Esophagus mucosa (tissue), 1 donor: ENCODE data around the gene TCF12. TPM values are rescaled to one million over a fixed set of nuclear protein-coding genes. Genes with fewer than 3 reads are reported as not detected.
"Not testable (repeated sequence)": the region's sequence is repeated elsewhere in the genome, so short reads cannot be mapped to it uniquely, and the experiment has no call there.

ENCODE experiments used
- ATAC-seq: fragments of 200-7000 bp; cut with Tn5 transposase; one replicate; pipeline ENCODE4 v1.9.1; 2020
- total RNA-seq: library from RNA; stranded (reverse); gene quantifications from one replicate; pipeline ENCODE4 v1.2.4, GENCODE V29; 2023
- donor health status: DM: yes; HTN: yes; CAD: no.

Gene TCF12
- total RNA-seq, 1 donor from 2014 or later = 47.9 TPM

DNA sequence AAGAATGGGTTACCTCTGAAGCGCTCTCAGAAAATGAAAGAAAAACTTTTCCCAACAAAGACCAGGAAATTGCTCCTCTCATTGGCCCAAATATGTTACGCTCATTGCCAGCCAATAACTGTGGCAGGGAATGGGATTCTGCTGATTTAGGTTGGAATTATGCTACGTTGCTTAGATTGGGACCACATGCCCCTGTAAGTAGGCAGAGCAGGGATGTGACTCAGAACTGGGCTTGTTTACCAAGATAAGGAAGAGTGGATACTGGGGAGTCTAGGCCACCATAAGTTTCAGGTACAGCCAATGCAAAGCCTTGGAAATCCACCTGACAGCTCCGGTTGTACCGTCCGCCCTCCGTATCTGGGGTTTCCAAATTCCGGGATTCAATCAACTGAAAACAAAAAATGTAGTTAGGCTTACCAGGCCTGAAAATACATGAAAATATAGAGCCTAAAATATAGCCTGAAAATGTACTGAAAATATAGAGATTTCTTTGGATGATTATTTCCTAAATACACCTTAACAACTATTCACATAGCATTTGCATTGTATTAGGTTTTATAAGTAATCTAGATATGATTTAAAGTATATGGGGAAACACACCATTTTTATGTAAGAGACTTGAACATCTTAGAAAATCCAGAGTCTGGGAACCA is 1.5 kb upstream of the TCF12 start:
- no peak for ATAC-seq

DNA sequence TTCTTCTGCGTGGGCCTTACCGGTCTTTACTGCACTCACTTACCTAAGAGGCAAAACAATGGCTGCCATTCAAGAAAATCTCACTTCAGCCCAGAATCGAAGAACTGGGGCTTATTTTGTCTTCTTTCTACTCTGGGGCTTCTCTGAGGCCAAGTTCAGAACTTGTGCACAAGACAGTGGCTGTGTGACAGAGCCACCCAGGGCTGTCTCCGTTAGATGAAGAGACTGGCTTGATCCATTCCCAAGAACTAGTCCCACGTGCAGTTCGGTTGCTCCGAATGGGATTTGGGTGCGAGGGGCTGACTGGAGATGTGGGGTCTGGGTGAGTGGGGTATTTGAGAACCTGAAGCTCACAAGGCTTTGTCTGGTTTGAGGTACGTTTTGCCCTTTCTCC is 795 bp upstream of the TCF12 start:
- ATAC-seq = no peak

DNA sequence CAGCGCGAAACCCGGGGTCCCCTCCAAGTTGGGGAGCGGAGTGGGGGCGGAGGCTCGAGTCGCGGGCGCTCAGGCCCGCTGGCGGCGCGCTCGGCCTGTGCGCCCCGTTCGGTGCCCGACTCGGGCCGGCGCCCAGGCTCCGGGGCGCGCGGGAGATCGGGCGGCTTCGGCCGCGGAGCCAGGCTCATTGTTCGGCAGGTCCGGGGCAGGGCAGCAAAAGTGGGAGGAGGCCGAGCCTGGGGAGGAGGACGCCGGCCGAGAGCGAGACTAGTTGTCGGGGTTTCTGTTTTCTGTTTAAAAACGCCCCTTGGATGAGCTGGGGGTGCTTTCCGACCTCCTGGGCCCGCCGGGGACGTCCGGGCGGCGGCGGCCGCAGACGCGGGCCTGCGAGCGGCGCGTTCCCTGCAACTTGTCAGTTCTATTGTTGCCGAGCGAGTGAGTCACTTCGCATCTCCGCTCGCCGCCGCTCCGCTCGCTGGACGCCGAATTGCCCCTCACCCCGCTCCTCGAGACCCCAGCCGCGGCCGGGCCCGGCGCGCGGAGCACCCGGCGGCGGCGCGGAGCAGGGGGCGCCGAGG is 676 bp downstream of the TCF12 start:
- ATAC-seq = peak; percentile 54

DNA sequence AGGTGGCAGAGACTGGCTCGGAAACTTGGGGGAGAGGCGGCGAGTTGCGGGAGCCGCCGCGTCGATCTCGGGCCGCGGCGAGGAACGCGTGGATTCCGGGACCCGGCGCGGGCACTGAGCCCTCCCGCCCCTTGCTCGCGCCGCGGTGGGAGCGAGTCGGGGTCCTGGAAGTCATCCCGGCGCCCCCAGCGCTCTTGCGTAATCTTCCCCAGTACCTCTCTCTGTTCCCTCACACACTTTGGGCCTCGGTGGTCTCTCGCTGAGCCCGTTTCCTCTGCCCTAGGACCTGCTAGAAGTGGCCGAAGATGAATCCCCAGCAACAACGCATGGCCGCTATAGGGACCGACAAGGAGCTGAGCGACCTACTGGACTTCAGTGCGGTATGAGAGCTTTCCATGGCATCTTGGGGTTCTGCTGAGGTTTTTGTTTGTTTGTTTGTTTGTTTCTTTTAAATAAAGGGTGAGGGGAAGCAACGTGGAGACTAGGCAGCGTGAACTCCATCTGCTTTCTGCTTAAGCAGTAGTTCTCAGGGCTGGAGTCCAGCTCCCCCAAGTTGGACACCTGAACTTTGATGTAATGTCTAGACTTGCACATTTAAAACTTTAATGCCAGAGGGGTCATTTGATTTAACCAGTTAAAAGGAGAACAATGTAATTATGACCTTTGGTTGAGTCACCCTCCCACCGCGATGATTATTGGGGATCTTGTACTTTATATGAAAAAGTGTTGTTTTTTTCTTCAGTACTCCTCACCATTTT is 1.3 kb downstream of the TCF12 start:
- ATAC-seq = no peak

- no peak for ATAC-seq
Observed at GRCh38 chr15:56920367-56920627, 1.9 kb downstream of the TCF12 start.

DNA sequence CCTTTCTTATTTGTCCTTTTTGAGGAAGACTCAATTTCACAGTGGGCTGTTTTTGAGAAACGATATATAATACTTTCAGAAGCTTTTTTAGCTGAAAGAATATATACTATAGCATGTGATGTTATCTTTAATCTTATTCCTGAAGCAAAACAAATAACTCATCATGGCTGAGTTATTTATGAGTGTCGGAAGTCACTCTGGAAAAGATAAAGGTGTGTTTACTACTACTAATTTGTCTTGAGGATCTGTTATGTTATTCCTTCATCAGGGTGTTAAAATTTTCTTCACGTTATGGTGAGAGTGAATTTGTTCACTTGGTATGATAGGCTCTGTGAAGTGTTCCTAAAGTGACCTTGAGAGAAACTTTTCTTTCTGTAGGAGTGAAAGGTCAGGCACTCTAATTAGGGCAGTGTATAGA is 4.7 kb downstream of the TCF12 start:
- ATAC-seq = no peak

GRCh38 chr15:56927816-56928215 is 9.4 kb downstream of the TCF12 start:
- no peak for ATAC-seq

- no peak for ATAC-seq
Observed at GRCh38 chr15:56929399-56929798, 11.0 kb downstream of the TCF12 start.

DNA sequence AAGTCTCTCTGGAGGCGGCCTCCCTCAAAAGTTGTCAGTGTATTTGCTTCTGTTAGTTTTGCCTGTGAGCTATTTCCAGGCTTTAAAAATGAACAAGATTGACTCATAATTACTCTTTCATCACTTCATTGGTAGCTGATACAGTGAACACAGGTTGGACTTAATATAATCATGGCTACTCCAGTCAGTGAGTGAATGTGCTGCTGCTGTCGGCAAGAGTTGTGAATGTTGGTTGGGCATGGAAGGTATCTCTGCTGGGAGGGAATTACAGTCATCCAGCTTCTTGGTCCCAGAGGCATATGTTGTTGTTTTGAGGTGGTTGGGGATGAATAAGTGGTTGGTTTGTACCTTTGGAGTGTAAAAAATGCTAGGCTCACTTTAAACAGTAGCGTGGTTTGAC is 11.5 kb downstream of the TCF12 start:
- ATAC-seq = no peak

GRCh38 chr15:56930669-56931313 is 12.3 kb downstream of the TCF12 start:
- ATAC-seq = no peak

DNA sequence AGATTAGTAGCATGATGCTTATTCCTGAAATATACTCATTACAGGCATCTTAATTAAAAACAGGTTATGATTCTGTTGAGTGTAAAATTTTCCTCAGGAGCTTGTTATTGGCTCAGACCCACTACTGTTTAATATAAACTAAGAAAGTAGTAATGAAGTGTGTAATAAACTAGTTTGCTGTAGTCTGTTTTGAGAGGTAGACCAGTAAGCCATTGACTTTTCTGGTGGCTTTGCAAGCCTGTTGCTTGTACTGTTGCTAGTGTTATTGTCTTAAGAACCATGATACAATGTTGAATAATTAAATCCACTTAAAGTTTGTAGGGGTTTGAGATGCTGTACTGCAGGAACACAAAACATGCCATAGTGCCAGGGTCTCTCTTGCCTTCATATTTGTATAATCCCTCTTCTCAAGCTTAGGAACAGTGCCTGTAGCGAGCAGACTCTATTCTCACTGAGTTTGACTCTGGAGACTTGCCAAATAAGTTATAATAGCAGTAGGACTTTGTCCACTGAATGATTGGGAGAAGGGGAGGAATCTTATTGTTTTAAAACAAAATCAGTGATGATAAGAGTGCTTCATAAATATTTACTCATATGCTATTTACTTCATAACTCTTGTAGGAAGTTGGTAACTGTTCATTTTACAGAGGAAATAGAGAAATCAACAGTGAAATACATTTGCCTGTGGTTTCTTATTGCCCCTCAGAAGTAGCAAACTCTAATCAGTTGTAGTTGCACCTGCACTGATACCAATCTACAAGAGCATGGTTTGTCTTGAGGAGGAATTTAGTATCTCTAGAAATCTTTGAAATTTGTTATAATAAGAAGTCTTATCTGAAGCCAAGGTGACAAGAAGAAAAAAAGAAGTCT is 13.4 kb downstream of the TCF12 start:
- ATAC-seq = no peak

- not testable (repeated sequence) for ATAC-seq
Observed at GRCh38 chr15:56932509-56932868, 14.0 kb downstream of the TCF12 start.

GRCh38 chr15:56933410-56933809 is 15.0 kb downstream of the TCF12 start:
- no peak for ATAC-seq

DNA sequence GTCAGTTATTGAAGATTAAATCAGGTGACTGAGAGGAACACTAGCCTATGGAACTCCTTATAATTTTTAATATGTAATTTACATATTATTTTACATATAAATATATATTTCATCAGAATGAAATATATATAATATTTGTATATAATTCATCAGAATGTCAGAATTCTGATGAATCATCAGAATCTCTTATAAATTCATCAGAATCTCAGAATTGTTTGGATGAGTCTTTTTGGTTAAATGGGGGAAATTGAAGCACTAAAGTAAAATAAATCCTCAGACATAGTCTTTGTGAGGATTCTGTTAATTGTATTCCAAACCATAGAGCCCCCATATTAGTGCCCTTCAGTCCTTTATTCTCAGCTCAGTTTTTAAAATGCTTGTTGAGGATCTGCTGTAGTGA is 15.4 kb downstream of the TCF12 start:
- no peak for ATAC-seq

- ATAC-seq = peak; percentile 55
Observed at GRCh38 chr15:56934269-56934668, 15.8 kb downstream of the TCF12 start.

DNA sequence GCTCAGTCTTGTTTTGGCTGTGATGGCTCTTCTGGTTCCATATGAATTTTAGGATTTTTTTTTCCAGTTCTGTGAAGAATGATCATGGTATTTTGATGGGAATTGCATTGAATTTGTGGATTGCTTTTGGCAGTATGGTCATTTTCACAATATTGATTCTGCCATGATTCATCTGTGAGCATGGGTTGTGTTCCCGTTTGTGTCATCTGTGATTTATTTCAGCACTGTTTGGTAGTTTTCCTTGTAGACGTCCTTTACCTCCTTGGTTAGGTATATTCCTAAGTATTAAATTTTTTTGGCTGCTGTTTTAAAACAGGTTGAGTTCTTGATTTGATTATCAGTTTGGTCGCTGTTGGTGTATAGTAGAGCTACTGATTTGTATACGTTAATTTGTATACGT is 18.5 kb downstream of the TCF12 start:
- no peak for ATAC-seq

DNA sequence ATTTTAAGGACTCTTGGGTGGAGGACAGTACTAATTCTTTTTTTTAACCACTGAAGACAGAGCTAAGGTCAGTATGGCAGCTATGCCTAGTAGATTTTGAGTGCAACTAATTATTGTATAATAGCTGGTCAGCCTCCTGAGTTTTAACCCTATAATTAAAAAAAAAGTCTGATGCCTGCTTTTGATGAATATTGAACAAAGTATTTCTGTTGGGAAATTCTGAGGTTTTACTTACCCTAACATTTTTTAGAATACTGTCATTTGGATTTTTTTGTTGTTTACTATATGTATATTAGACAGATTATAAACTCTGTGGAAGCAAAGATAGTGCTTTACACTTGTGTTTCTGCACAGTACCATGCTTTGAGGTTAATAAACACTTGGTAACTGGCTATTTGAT is 20.8 kb downstream of the TCF12 start:
- no peak for ATAC-seq

GRCh38 chr15:56940388-56940787 is 21.9 kb downstream of the TCF12 start:
- ATAC-seq = no peak

DNA sequence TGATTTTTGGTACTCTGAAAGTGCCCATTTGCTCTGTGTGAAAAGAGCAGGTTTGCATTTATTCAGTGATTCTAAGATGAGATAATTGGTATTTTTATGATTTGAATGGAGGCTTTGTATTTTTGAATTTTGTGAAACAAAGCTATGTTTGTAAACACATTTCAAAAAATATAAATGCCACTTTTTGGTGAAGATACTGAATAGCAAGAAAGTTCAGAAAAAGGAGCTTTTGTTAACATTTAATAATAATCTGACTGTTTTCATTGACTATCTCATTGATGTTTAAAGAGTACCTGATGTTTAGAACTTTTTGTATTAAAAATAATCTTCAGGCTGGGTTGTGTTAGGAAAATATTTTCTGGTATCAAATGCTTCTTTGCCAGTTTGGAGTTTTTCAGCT is 23.7 kb downstream of the TCF12 start:
- ATAC-seq = no peak

- no peak for ATAC-seq
Observed at GRCh38 chr15:56943403-56943802, 25.0 kb downstream of the TCF12 start.

GRCh38 chr15:56944485-56944884 is 26.0 kb downstream of the TCF12 start:
- no peak for ATAC-seq

DNA sequence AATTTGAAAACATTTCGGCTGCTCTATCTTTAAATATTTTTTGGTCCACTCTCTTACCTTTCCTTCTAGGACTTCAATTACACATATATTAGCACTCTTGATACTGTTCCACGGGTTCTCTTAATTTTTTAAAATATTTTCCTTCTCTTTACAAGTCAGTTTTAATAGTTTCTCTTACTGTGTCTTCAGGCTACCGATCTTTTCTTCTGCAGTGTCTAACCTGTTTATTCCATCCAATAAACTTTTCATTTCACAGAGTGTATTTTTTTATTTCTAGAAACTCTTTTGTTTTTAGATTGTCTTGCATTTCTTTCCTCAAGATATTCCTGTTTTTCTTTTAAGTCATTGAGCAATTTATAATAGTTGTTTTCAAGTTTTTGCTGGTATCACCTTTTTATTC is 27.7 kb downstream of the TCF12 start:
- ATAC-seq = no peak
